ENCODE results near the gene CFTR. TPM values are rescaled to one million over a fixed set of nuclear protein-coding genes. Genes with fewer than 3 reads are reported as not detected.

The CFTR gene
- total RNA-seq, 1 donor, result not detected

DNA sequence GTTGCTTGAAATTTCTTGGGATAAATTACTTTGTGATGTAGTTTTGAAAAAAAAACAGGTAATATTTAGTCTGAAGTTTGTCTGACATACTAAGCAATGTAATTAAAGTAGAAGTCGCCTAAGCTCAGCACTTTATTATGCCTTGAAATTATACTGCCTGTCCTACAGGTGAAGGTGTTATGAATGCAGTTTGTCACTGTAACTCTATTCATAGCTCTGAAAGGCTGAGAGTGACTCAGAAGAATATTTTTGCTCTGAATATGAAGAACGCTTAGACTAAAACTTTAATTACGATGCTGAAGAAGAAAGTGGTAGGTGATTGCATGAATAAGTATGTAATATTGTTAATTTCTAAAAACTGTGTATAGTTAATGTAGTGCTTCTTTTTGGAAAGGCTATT is 9.2 kb downstream of the CFTR start:
- H3K36me3 ChIP-seq (ENCODE audit: insufficient read depth, low read length), result no peaks in the 10 kb centered on the region
- no peaks in the 10 kb centered on the region for H3K79me2 ChIP-seq (ENCODE audit: insufficient read depth, low read length)
- TF ChIP-seq CTCF (IDR thresholded peaks at IDR 0.05; ENCODE audit: extremely low read depth, low read depth, low read length), result no peak
- no peaks in the 10 kb centered on the region for H3K9me3 ChIP-seq (ENCODE audit: low read depth, low read length)
- no peak overlapping the region for H3K27ac ChIP-seq (ENCODE audit: low read depth, low read length)
- no peak overlapping the region for H3K4me3 ChIP-seq (ENCODE audit: insufficient read depth, low read length)
- H3K4me1 ChIP-seq (ENCODE audit: insufficient read depth, low read length), result no peaks in the 10 kb centered on the region
- no peaks in the 10 kb centered on the region for H4K20me1 ChIP-seq (ENCODE audit: insufficient read depth, low read length)
- no peaks in the 10 kb centered on the region for H3K27me3 ChIP-seq (ENCODE audit: insufficient read depth, low read length)
- DNase-seq (ENCODE audit: insufficient read length, low spot score, missing footprints), result no peak
- H2AFZ ChIP-seq (ENCODE audit: low read length), result no peak overlapping the region
- no peak overlapping the region for H3K4me2 ChIP-seq (ENCODE audit: insufficient read depth, low read length)

DNA sequence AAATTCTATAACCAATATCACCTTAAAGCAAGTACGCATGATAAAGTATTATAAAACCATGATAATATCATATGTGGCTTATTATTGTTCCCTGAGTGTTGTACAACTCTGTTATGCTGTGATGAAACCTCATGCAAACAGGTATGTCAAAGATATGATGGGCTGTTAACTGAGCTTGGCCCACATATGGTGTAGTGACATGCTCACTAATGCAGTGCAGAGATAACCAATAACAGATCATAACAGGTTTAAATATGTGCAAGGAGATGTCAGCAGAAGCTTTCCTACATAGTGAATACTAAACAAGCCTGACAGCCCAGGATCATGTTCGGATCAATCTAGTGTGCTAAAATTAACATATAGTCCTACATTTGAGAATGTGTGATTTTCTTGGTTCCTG is 9.6 kb downstream of the CFTR start:
- Histone ChIP-seq H2AFZ (ENCODE audit: low read length) (no peak overlapping the region), H3K36me3 (ENCODE audit: insufficient read depth, low read length) (no peaks in the 10 kb centered on the region), H3K79me2 (ENCODE audit: insufficient read depth, low read length) (no peaks in the 10 kb centered on the region), H3K4me2 (ENCODE audit: insufficient read depth, low read length) (no peak overlapping the region), H3K27me3 (ENCODE audit: insufficient read depth, low read length) (no peaks in the 10 kb centered on the region), H4K20me1 (ENCODE audit: insufficient read depth, low read length) (no peaks in the 10 kb centered on the region), H3K27ac (ENCODE audit: low read depth, low read length) (no peak overlapping the region), H3K9me3 (ENCODE audit: low read depth, low read length) (no peaks in the 10 kb centered on the region), H3K4me1 (ENCODE audit: insufficient read depth, low read length) (no peaks in the 10 kb centered on the region), H3K4me3 (ENCODE audit: insufficient read depth, low read length) (no peak overlapping the region)
- no peak for DNase-seq (ENCODE audit: insufficient read length, low spot score, missing footprints)
- no peak for TF ChIP-seq CTCF (IDR thresholded peaks at IDR 0.05; ENCODE audit: extremely low read depth, low read depth, low read length)

DNA sequence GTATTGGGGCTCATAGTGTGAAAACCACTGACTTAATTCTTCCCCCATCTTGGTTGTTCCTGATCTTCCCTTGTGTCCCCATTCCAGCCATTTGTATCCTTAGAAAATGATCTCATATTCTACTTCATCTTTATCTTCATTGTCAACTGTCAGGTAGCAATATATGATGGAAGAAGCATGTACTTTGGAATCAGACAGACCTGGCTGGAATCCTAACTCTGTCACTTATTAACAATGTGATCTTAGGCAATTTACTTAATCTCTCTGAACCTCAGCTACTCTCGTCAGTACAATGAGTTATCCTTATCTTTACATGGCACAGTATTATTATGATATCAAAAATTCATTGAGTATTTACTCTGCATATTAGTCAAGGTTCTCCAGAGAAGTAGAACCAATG is 10.1 kb downstream of the CFTR start:
- no peak overlapping the region for H3K4me3 ChIP-seq (ENCODE audit: insufficient read depth, low read length)
- TF ChIP-seq CTCF (IDR thresholded peaks at IDR 0.05; ENCODE audit: extremely low read depth, low read depth, low read length), result no peak
- no peak overlapping the region for H2AFZ ChIP-seq (ENCODE audit: low read length)
- no peaks in the 10 kb centered on the region for H3K9me3 ChIP-seq (ENCODE audit: low read depth, low read length)
- no peak overlapping the region for H3K4me2 ChIP-seq (ENCODE audit: insufficient read depth, low read length)
- H3K79me2 ChIP-seq (ENCODE audit: insufficient read depth, low read length), result no peaks in the 10 kb centered on the region
- no peaks in the 10 kb centered on the region for H3K36me3 ChIP-seq (ENCODE audit: insufficient read depth, low read length)
- no peak for DNase-seq (ENCODE audit: insufficient read length, low spot score, missing footprints)
- no peaks in the 10 kb centered on the region for H3K27me3 ChIP-seq (ENCODE audit: insufficient read depth, low read length)
- no peaks in the 10 kb centered on the region for H3K4me1 ChIP-seq (ENCODE audit: insufficient read depth, low read length)
- no peaks in the 10 kb centered on the region for H4K20me1 ChIP-seq (ENCODE audit: insufficient read depth, low read length)
- no peak overlapping the region for H3K27ac ChIP-seq (ENCODE audit: low read depth, low read length)

DNA sequence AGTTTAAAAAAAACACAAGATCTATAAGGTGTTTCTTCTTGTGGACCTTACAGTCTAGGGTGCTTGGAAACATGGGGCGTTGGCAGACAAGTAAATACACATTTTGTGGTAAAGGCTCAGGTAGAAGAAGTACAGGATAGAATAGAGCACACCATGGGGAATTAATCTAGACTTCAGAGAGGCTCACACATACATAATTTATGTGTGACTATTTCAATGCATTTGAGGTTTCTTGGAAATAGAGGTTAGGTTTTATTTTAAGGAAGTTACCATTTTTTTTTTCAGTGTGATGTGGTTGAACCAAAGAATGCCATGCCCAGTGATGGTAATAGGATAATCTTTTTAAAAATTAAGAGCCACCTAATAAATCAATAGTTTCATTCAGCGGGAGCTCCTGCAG is 12.8 kb downstream of the CFTR start:
- no peak overlapping the region for H2AFZ ChIP-seq (ENCODE audit: low read length)
- H3K4me1 ChIP-seq (ENCODE audit: insufficient read depth, low read length), result no peaks in the 10 kb centered on the region
- H3K36me3 ChIP-seq (ENCODE audit: insufficient read depth, low read length), result no peaks in the 10 kb centered on the region
- no peak overlapping the region for H3K4me3 ChIP-seq (ENCODE audit: insufficient read depth, low read length)
- H3K27me3 ChIP-seq (ENCODE audit: insufficient read depth, low read length), result no peaks in the 10 kb centered on the region
- H3K27ac ChIP-seq (ENCODE audit: low read depth, low read length), result no peak overlapping the region
- no peaks in the 10 kb centered on the region for H4K20me1 ChIP-seq (ENCODE audit: insufficient read depth, low read length)
- no peak for DNase-seq (ENCODE audit: insufficient read length, low spot score, missing footprints)
- H3K9me3 ChIP-seq (ENCODE audit: low read depth, low read length), result no peaks in the 10 kb centered on the region
- TF ChIP-seq CTCF (IDR thresholded peaks at IDR 0.05; ENCODE audit: extremely low read depth, low read depth, low read length), result no peak
- H3K79me2 ChIP-seq (ENCODE audit: insufficient read depth, low read length), result no peaks in the 10 kb centered on the region
- no peak overlapping the region for H3K4me2 ChIP-seq (ENCODE audit: insufficient read depth, low read length)
